Endothelial cell of umbilical vein (primary cell): ENCODE data around the gene NAXE. TPM values are rescaled to one million over a fixed set of nuclear protein-coding genes. Genes with fewer than 3 reads are reported as not detected.

Experiments used
- BruUV-seq: library from RNA; stranded (reverse); fragments of 400-500 nt; replicated peaks from 2 replicates; lab custom pipeline; 2021; lab: Mats Ljungman, UMichigan
- CTCF ChIA-PET: fragments of 300-600, 350-600 bp; sonication (Branson Sonifier 250); formaldehyde crosslinking; loops from one replicate; lab custom pipeline; 2021; ENCODE audit warnings: antibody characterized with exemption, inconsistent platforms; lab: Charles Lee
- POLR2A ChIA-PET: fragments of 300-600, 350-600 bp; sonication (Branson Sonifier 250); formaldehyde crosslinking; loops from one replicate; lab custom pipeline; 2021; ENCODE audit warnings: antibody characterized with exemption, inconsistent platforms; lab: Charles Lee
- DNase-seq: peaks from one replicate; pipeline ENCODE4 v3.0.0-alpha.2; 2011; ENCODE audit warnings: low read depth, low spot score
- FAIRE-seq: peaks from 2 replicates; lab custom pipeline; 2011; peaks lifted over from hg19 to GRCh38; lab: Jason Lieb, UNC
- H2AFZ ChIP-seq: 2 replicates; pipeline ENCODE4 v1.6.0; 2012; ENCODE audit warnings: low read depth, low read length, control low read depth, inconsistent platforms
- H3K27ac ChIP-seq: 2 replicates; pipeline ENCODE4 v1.5.1; 2011; ENCODE audit warnings: low read depth, mild to moderate bottlenecking, control low read depth, low read length, moderate library complexity; ENCODE audit not compliant: insufficient read depth
- H3K27me3 ChIP-seq, 2 experiments: 2 replicates each; pipeline versions ENCODE4 v1.6.0 to v1.6.1; 2011; ENCODE audit warnings: low read length in 2 of 2, mixed read lengths in 1 of 2; ENCODE audit not compliant: control insufficient read depth in 2 of 2, insufficient read depth in 2 of 2
- H3K36me3 ChIP-seq, 2 experiments: 2 replicates in 1 of 2; 3 replicates in 1 of 2; pipeline ENCODE4 v1.5.1; 2011; ENCODE audit warnings: low read length in 2 of 2, mild to moderate bottlenecking in 1 of 2, moderate library complexity in 1 of 2; ENCODE audit not compliant: control insufficient read depth in 2 of 2, insufficient read depth in 2 of 2; ENCODE audit errors: extremely low read depth in 1 of 2
- H3K4me1 ChIP-seq: 3 replicates; pipeline ENCODE4 v1.5.1; 2011; ENCODE audit warnings: mild to moderate bottlenecking, low read length; ENCODE audit not compliant: control insufficient read depth, insufficient read depth; ENCODE audit errors: extremely low read depth
- H3K4me2 ChIP-seq: 2 replicates; pipeline ENCODE4 v1.6.1; 2011; ENCODE audit warnings: low read length, control low read depth, mixed read lengths; ENCODE audit not compliant: insufficient read depth
- H3K4me3 ChIP-seq, 3 experiments: fragments of 200-600 bp in 1 of 3; sonication (generic), shearing (Covaris generic) in 1 of 3; replicated peaks in 1 of 3; 2 replicates each; pipeline ENCODE4 v1.5.1; 2011 to 2016; ENCODE audit warnings: control low read depth in 3 of 3, low read length in 3 of 3, mild to moderate bottlenecking in 2 of 3, inconsistent platforms in 1 of 3, low read depth in 1 of 3, moderate library complexity in 1 of 3; ENCODE audit not compliant: insufficient read depth in 1 of 3
- H3K79me2 ChIP-seq: 2 replicates; pipeline ENCODE4 v1.6.0; 2012; ENCODE audit warnings: low read length, inconsistent platforms; ENCODE audit not compliant: control insufficient read depth, insufficient read depth
- H3K9ac ChIP-seq: replicated peaks from 2 replicates; pipeline ENCODE3; 2011; ENCODE audit warnings: low read length, control low read depth; ENCODE audit not compliant: insufficient read depth; ENCODE audit errors: extremely low read depth
- H3K9me1 ChIP-seq: replicated peaks from 3 replicates; pipeline ENCODE4 v1.6.0; 2011; ENCODE audit warnings: mild to moderate bottlenecking, low read length; ENCODE audit not compliant: control insufficient read depth, insufficient read depth; ENCODE audit errors: extremely low read depth
- H3K9me3 ChIP-seq: replicated peaks from 2 replicates; pipeline ENCODE4 v1.5.1; 2012; ENCODE audit warnings: low read length, inconsistent platforms; ENCODE audit not compliant: control insufficient read depth, insufficient read depth
- H4K20me1 ChIP-seq: replicated peaks from 2 replicates; pipeline ENCODE3; 2011; ENCODE audit warnings: mild to moderate bottlenecking, low read length; ENCODE audit not compliant: control insufficient read depth, insufficient read depth; ENCODE audit errors: extremely low read depth
- EZH2 ChIP-seq: IDR thresholded peaks from 2 replicates; pipeline ENCODE4 v1.6.1; 2012; ENCODE audit warnings: borderline replicate concordance, low read depth, mild to moderate bottlenecking, moderate library complexity, low read length, inconsistent platforms; ENCODE audit not compliant: severe bottlenecking
- FOS ChIP-seq: IDR thresholded peaks from 2 replicates; pipeline ENCODE4 v1.6.1; 2011; ENCODE audit warnings: mild to moderate bottlenecking, low read length, moderate library complexity, borderline replicate concordance; ENCODE audit not compliant: insufficient read depth
- GATA2 ChIP-seq: IDR thresholded peaks from 2 replicates; pipeline ENCODE4 v1.7.0; 2011; ENCODE audit warnings: low read depth, mild to moderate bottlenecking, moderate library complexity, mixed read lengths, low read length; ENCODE audit not compliant: insufficient read length, insufficient read depth
- JUN ChIP-seq: IDR thresholded peaks from 2 replicates; pipeline ENCODE4 v1.6.1; 2011; ENCODE audit warnings: borderline replicate concordance, low read depth; ENCODE audit not compliant: insufficient read length, insufficient read depth
- MYC ChIP-seq: IDR thresholded peaks from one replicate; pipeline ENCODE4 v1.6.1; 2011; ENCODE audit warnings: mild to moderate bottlenecking, low read depth, low read length
- POLR2A ChIP-seq: IDR thresholded peaks from 2 replicates; pipeline ENCODE4 v1.6.1; 2012; ENCODE audit warnings: low read depth, mild to moderate bottlenecking, control low read depth, low read length
- POLR2AphosphoS5 ChIP-seq: IDR thresholded peaks from 2 replicates; pipeline ENCODE4 v1.6.1; 2012; ENCODE audit warnings: low read depth, mild to moderate bottlenecking, control low read depth, low read length, moderate library complexity; ENCODE audit not compliant: insufficient read depth
- dilution Hi-C: fragments of 300-500 bp; cut with MboI; formaldehyde crosslinking; loops from one replicate; pipeline ENCODE4 v1.15.0; 2019; ENCODE audit warnings: low sequenced_read_pairs; ENCODE audit not compliant: extremely low pct_ligation_motif_present
- intact Hi-C: fragments of 100-400 bp; cut with micrococcal nuclease; formaldehyde crosslinking; loops from one replicate; pipeline ENCODE4 v1.10.0; 2022
- polyA plus RNA-seq, 4 experiments: library from polyadenylated mRNA; depleted of rRNA in 3 of 4; stranded (reverse) in 3 of 4; unstranded in 1 of 4; fragments of >200 nt; gene quantifications; 2 replicates each; pipeline versions ENCODE4 v1.2.1 to v1.2.3, GENCODE V29; 2011 to 2012; ENCODE audit warnings: missing spikeins in 1 of 4
- total RNA-seq: library from RNA; stranded (reverse); gene quantifications from 2 replicates; pipeline ENCODE4 v1.2.3, GENCODE V29; 2021
- TF ChIP-seq, protein P1 (sequence below), 2 donors: IDR thresholded peaks; 1 replicate in 1 of 2; 2 replicates in 1 of 2; pipeline ENCODE4 v1.5.1; 2011; ENCODE audit warnings: low read length in 2 of 2, mild to moderate bottlenecking in 2 of 2, moderate library complexity in 2 of 2, control low read depth in 1 of 2, inconsistent platforms in 1 of 2, low read depth in 1 of 2; ENCODE audit not compliant: insufficient read depth in 1 of 2; ENCODE audit errors: extremely low read depth in 1 of 2
- TF ChIP-seq, protein P2 (sequence below): IDR thresholded peaks from 2 replicates; pipeline ENCODE4 v1.6.1; 2011; ENCODE audit not compliant: insufficient read depth, insufficient read length

The NAXE gene
- total and polyA plus RNA-seq, 2 donors (not counting 3 experiments of a cell fraction or from before 2014, with no cell fraction given) = 76.2 to 187 TPM

DNA sequence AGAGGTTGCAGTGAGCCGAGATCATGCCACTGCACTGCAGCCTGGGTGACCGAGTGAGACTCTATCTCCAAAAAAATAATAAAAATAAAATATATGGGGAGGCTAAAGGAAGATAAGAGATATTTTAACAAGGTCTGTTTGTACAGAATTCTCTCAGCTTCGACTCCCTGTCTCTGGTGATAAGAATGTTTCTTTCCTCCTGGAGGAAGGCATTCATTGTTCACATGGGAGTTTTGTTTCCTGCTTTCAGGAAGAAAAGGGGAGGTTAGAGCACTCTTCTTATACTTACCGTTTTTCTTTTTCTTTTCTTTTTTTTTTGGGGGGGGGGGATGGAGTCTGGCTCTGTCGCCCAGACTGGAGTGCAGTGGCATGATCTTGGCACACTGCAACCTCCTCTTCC, 2.0 kb upstream of the NAXE start:
- Histone ChIP-seq H3K9ac (no peak overlapping the region), H4K20me1 (no peaks in the 10 kb centered on the region), H3K27me3 (no peaks in the 10 kb centered on the region), H3K4me3 (no peak overlapping the region), H3K4me2 (no peak overlapping the region), H3K4me1 (peaks cover 17% of the 10 kb centered on the region), H2AFZ (no peak overlapping the region), H3K79me2 (peaks cover 5% of the 10 kb centered on the region), H3K27ac (no peak overlapping the region), H3K36me3 (peaks cover 0 to 7% of the 10 kb centered on the region in 2 experiments), H3K9me3 (no peaks in the 10 kb centered on the region), H3K9me1 (no peaks in the 10 kb centered on the region)
- DNase-seq (peak; percentile 85), FAIRE-seq (peak; percentile 66)
- dilution Hi-C loops (no loop called here), intact Hi-C loops (no loop called here)
- BruUV-seq = no TSS peak
- TF ChIP-seq MYC (no peak), POLR2A (no peak), POLR2AphosphoS5 (no peak), GATA2 (no peak), FOS (no peak), EZH2 (no peak), JUN (no peak)
- TF ChIP-seq, protein P1, sequence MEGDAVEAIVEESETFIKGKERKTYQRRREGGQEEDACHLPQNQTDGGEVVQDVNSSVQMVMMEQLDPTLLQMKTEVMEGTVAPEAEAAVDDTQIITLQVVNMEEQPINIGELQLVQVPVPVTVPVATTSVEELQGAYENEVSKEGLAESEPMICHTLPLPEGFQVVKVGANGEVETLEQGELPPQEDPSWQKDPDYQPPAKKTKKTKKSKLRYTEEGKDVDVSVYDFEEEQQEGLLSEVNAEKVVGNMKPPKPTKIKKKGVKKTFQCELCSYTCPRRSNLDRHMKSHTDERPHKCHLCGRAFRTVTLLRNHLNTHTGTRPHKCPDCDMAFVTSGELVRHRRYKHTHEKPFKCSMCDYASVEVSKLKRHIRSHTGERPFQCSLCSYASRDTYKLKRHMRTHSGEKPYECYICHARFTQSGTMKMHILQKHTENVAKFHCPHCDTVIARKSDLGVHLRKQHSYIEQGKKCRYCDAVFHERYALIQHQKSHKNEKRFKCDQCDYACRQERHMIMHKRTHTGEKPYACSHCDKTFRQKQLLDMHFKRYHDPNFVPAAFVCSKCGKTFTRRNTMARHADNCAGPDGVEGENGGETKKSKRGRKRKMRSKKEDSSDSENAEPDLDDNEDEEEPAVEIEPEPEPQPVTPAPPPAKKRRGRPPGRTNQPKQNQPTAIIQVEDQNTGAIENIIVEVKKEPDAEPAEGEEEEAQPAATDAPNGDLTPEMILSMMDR (IDR thresholded peaks at IDR 0.05; ENCODE audit: extremely low read depth in 1 of 2, insufficient read depth in 1 of 2, low read depth in 1 of 2, low read length in 2 of 2) = no peak
- TF ChIP-seq, protein P2, sequence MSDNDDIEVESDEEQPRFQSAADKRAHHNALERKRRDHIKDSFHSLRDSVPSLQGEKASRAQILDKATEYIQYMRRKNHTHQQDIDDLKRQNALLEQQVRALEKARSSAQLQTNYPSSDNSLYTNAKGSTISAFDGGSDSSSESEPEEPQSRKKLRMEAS = no peak
- ChIA-PET CTCF (interaction anchor here (0.7 to 9.3 kb wide), 5 partner anchors 11 to 204 kb away, joined by 3 to 104 read pairs (median 8); no protein-coding TSS in a partner anchor), POLR2A (interaction anchor here (0.6 to 1.0 kb wide), 2 partner anchors 10 to 133 kb away, joined by 4 to 5 read pairs; partner anchors contain the start of gene TTC24)
